HG03060 (cell line): ENCODE data around the gene SAP30BP.

Experiments used
- ATAC-seq: cut with Tn5 transposase; IDR thresholded peaks from one replicate; pipeline ENCODE4 v1.9.1; 2021; ENCODE audit warnings: low read depth, moderate number of reproducible peaks; ENCODE audit not compliant: unreplicated experiment

Gene SAP30BP

GRCh38 chr17:75706042-75706728, 39.0 kb downstream of the SAP30BP start:
- no peak for ATAC-seq

GRCh38 chr17:75707079-75707571, 40.0 kb downstream of the SAP30BP start:
- ATAC-seq, result no peak

GRCh38 chr17:75712446-75712845, 45.3 kb downstream of the SAP30BP start:
- ATAC-seq, result no peak

GRCh38 chr17:75719732-75720131, 52.6 kb downstream of the SAP30BP start:
- no peak for ATAC-seq

GRCh38 chr17:75720656-75721462, 53.7 kb downstream of the SAP30BP start, which contains the start of gene ITGB4:
TSS of gene ITGB4 (plus strand) at chr17:75721459. CDS start at chr17:75724704, 3,245 bp downstream.
- ATAC-seq, result no peak

- ATAC-seq, result no peak
Measured at GRCh38 chr17:75721463-75722011, 54.4 kb downstream of the SAP30BP start.

- ATAC-seq, result no peak
Measured at GRCh38 chr17:75722076-75722475, 54.9 kb downstream of the SAP30BP start.

- ATAC-seq, result no peak
Measured at GRCh38 chr17:75722542-75723095, 55.5 kb downstream of the SAP30BP start.

GRCh38 chr17:75723171-75723930, 56.2 kb downstream of the SAP30BP start:
- ATAC-seq, result no peak

- no peak for ATAC-seq
Measured at GRCh38 chr17:75724016-75725003, 57.2 kb downstream of the SAP30BP start.

- ATAC-seq, result no peak
Measured at GRCh38 chr17:75725504-75725903, 58.4 kb downstream of the SAP30BP start.

GRCh38 chr17:75727391-75727790, 60.3 kb downstream of the SAP30BP start:
- no peak for ATAC-seq

- ATAC-seq, result no peak
Measured at GRCh38 chr17:75729351-75729750, 62.2 kb downstream of the SAP30BP start.

- no peak for ATAC-seq
Measured at GRCh38 chr17:75730065-75730464, 62.9 kb downstream of the SAP30BP start.

- no peak for ATAC-seq
Measured at GRCh38 chr17:75731086-75731715, 64.1 kb downstream of the SAP30BP start.

GRCh38 chr17:75731716-75732498, 64.8 kb downstream of the SAP30BP start:
- no peak for ATAC-seq

GRCh38 chr17:75733471-75733870, 66.3 kb downstream of the SAP30BP start:
- ATAC-seq, result no peak
